Stimulated activated CD8-positive, alpha-beta memory T cell treated with anti-CD3 and anti-CD28 coated beads, Interleukin-15, amount 100 ng/mL, for 48 hours (primary cell): ENCODE measurements around the gene UCP1.
A peak's percentile ranks its signal among the peaks of the same experiment; 100 is the strongest.
"Not testable (repeated sequence)": the region's sequence is repeated elsewhere in the genome, so short reads cannot be mapped to it uniquely, and the experiment has no call there.

ENCODE experiments used
- DNase-seq, 2 donors: peaks; one replicate each; pipeline ENCODE4 v3.0.0-alpha.2; 2020; ENCODE audit warnings: low read depth in 2 of 2

Gene UCP1

DNA sequence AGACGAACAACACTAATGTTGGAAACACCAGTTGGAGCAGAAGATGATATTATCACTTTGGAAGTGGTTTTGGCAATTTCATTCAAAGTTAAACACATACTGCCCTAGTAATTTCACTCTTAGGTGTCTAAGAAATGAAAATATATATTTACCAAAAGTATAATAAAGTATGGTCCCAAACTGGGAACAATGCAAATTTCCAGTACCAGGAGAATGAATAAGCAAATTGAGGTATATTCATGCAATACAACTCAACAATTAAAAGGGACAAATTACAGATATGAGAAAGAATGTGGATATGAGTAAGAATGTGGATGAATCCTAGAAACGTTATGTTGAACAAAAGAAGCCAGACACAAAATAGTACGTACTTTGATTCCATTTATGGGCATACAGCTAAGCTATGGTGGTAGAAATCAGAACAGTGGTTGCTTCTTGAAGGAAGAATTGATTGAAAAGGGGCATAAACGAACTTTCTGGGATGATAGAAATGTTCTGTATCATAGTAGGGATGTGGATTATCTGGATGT is 34.7 kb downstream of the UCP1 start:
- no peak for DNase-seq

DNA sequence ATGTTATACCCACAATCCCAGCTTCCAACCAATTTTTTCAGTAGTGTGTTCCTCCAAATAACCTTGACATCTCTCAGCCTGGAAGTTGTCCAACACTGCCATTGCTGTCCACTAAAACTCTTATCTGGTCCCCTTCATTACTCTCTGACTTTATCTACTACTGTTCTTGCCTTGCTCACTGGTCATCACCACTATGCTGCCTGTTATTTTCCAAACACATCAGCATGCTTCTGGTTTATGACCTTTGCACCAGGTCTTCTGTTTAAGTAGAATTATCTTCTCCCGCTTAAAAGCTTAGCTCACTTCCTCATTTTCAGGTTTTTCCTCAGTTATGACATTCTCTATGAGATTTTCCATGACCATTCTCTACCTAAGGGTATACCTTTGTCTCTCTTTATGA is 39.3 kb downstream of the UCP1 start:
- DNase-seq, result no peak

GRCh38 chr4:140523857-140524742 is 44.7 kb downstream of the UCP1 start, which contains the start of gene ELMOD2:
TSS of gene ELMOD2 (plus strand) at chr4:140524168. CDS start at chr4:140525429, 1,261 bp downstream.
- peak; percentile 96 for DNase-seq

GRCh38 chr4:140523370-140523856 is 45.3 kb downstream of the UCP1 start:
- no peak for DNase-seq

- no peak for DNase-seq
Measured at GRCh38 chr4:140515423-140515822, 53.3 kb downstream of the UCP1 start.

DNA sequence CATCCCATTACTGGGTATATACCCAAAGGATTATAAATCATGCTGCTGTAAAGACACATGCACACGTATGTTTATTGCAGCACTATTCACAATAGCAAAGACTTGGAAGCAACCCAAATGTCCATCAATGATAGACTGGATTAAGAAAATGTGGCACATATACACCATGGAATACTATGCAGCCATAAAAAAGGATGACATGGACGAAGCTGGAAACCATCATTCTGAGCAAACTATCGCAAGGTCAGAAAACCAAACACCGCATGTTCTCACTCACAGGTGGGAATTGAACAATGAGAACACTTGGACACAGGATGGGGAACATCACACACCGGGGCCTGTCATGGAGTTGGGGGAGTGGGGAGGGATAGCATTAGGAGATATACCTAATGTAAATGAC is 55.0 kb downstream of the UCP1 start:
- not testable (repeated sequence) for DNase-seq
